Femur (tissue), 1 donor: Measurements from ENCODE around the gene IPO13.

Experiments used
- DNase-seq: peaks from one replicate; pipeline ENCODE4 v3.0.0-alpha.2; 2017

IPO13 gene, protein sequence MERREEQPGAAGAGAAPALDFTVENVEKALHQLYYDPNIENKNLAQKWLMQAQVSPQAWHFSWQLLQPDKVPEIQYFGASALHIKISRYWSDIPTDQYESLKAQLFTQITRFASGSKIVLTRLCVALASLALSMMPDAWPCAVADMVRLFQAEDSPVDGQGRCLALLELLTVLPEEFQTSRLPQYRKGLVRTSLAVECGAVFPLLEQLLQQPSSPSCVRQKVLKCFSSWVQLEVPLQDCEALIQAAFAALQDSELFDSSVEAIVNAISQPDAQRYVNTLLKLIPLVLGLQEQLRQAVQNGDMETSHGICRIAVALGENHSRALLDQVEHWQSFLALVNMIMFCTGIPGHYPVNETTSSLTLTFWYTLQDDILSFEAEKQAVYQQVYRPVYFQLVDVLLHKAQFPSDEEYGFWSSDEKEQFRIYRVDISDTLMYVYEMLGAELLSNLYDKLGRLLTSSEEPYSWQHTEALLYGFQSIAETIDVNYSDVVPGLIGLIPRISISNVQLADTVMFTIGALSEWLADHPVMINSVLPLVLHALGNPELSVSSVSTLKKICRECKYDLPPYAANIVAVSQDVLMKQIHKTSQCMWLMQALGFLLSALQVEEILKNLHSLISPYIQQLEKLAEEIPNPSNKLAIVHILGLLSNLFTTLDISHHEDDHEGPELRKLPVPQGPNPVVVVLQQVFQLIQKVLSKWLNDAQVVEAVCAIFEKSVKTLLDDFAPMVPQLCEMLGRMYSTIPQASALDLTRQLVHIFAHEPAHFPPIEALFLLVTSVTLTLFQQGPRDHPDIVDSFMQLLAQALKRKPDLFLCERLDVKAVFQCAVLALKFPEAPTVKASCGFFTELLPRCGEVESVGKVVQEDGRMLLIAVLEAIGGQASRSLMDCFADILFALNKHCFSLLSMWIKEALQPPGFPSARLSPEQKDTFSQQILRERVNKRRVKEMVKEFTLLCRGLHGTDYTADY

DNA sequence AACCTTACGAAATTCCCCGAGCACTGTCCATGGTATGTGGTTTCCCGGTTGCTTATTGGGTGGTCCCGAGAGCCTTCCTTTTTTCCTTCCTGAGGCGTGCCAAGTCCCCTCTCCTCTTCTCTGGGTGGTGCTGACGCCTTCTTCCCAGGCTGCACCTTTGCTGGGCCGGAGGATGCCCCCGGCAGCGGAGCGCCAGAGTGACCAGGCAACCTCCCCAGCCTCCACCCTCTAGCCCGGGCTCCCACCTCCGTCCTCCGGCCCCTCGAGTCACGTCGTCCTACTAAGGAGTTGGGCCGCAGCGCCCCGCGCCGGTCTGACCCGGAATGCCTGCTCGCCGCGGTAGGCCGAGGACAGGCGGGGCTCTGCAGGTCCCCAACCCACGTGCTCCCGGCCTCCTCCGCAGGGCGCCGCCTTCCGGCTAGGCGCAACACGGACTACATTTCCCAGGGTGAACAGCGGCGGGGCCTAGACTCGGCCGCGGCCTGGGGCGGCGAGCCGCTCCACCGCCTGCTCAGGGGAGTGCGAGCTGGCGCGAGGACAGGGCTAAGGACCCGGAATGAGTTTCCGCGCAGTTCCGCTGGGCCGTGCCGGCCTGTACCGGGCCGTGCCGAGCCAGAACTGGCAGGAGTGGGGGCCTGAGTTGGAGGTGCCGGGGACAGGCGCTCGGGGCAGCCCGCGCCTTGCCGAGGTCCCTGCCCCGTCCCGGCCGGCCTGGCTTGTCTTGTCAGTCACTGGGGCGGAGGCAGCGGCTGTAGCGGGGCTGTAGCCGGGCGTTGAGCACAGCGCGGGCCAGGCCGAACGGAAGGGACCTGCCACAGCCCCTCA, at the start of gene IPO13:
Gene IPO13 (plus strand): TSS at position 715 of the 825 bp plus-strand sequence. CDS start 651 bp downstream, outside the sequence.
- peak; percentile 97 for DNase-seq

DNA sequence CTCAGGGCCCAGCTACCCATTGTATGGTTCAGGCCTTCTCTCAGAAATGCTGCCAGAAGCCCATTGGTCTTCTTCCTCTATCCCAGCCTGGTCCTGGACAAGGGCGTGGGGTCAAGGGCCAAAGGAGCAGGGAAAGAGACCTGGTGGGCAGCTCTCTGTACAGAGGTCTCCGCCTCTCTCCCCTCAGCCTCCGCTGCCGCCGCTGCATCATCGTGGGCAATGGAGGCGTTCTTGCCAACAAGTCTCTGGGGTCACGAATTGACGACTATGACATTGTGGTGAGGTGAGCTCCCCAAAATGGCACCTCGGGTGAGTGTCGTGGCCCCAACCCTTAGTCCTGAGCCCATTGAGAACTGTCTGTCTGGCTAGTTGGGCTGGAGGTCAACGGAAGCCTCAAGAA, 47.8 kb upstream of the IPO13 start:
- DNase-seq = no peak

DNA sequence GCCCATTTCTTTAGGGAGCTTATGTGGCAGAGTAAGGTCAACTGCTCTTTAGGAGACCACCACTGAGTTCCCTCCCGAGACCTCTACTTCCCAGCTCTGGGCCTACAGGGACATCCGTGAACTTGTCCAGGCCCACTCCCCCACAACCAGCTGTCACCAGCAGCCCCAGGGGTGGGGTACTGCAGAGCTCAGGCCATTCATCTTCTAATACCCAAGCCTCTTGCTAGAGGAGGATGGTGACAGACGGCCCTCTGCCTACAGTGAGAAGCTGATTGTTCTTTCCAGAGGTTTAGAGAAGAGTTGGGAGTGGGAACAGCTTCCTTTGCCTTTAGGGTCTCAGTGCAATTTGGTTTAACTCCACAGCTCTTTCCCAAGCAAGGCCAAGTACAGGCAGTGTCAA, 46.4 kb upstream of the IPO13 start:
- no peak for DNase-seq

GRCh38 chr1:43901196-43901961, 45.4 kb upstream of the IPO13 start:
- DNase-seq = no peak

GRCh38 chr1:43902058-43902831, 44.5 kb upstream of the IPO13 start:
- DNase-seq = no peak

- DNase-seq = no peak
Observed at GRCh38 chr1:43904660-43905551, 41.8 kb upstream of the IPO13 start.

DNA sequence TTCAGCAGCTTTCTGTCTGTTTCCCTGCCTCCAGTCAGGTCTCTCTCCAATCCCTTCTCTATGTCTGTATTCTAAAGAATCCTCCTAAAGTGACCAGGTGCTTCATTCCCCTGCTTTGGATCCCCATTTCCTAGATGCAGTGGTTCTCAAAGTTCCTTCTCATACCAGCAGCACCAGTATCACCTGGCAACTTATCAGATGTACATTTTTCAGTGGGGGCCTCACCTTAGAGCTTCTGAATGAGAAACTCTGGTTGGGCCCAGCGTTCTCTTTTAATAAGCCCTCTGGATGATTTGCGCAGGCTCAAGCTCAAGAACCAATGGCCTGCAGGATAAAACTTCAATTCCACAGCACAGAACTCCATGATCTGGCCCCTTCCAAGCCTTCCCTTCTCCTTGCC, 38.5 kb upstream of the IPO13 start:
- no peak for DNase-seq

- DNase-seq = no peak
Observed at GRCh38 chr1:43908858-43909257, 37.9 kb upstream of the IPO13 start.

GRCh38 chr1:43910343-43910742, 36.4 kb upstream of the IPO13 start:
- DNase-seq = no peak

- DNase-seq = no peak
Observed at GRCh38 chr1:43912607-43913006, 34.1 kb upstream of the IPO13 start.

GRCh38 chr1:43913051-43913501, 33.7 kb upstream of the IPO13 start:
- no peak for DNase-seq

- DNase-seq = no peak
Observed at GRCh38 chr1:43913666-43914360, 32.9 kb upstream of the IPO13 start.

GRCh38 chr1:43914576-43915525, 31.9 kb upstream of the IPO13 start:
- no peak for DNase-seq

- DNase-seq = no peak
Observed at GRCh38 chr1:43919906-43920305, 26.8 kb upstream of the IPO13 start.

GRCh38 chr1:43921022-43921421, 25.7 kb upstream of the IPO13 start:
- no peak for DNase-seq

DNA sequence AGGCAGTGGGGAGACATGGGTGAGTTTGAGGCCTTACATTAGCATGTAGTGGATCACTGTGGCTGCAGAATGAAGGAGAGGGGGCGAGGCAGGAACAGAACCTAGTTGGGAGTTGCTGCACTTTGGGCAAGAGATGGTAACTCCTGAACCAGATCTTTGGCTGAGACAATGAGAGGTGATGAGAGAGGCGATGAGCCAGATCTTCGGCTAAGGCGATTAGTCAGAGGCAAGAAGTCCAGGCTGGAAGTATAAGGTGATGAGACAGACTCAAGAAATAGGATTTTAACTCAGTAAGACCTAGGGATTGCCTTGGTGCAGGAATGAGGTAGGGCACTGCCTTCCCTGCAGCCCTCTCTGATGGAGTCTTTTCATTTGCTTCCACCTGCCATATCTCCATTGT, 22.2 kb upstream of the IPO13 start:
- no peak for DNase-seq

DNA sequence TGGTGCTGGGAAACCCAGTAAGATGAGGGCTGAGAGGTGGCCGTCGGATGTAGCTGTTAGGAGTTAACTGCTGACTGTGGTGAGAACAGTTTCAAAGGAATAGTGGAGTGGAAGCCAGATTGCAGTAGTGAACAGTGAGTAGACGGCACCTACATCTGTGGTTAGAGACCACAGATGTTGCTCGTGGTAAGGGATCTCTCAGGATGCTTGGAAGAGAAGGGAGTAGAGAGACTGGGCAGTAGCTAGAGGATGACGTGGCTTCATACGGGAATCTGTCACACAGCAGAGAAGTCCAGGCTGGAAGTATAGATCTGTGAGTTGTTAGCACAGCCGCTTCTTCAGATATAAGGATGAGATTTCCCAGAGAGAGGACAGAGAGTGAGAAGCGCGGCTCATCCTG, 20.9 kb upstream of the IPO13 start:
- no peak for DNase-seq
